ENCODE results near the gene SLIT3.
"Not testable (repeated sequence)": the region's sequence is repeated elsewhere in the genome, so short reads cannot be mapped to it uniquely, and the experiment has no call there.

Gene SLIT3

DNA sequence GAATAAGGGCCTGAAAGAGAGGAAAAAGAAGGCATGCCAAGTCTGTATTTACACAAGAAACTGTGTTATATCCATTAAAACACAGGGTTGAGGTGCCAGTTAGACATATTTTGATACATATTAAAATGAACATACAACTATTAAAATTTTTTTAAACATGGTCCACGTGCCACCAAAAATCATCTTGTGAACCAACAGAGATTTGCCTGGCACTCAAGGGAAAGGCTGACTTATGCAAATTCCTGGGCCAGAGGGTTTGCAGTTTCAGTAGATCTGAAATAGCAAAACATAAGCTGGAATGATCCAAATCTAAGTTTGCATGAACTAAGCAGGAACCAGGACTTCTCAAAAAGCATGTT lies 168.7 kb downstream of the SLIT3 start:
- DNase-seq, result no peak

DNA sequence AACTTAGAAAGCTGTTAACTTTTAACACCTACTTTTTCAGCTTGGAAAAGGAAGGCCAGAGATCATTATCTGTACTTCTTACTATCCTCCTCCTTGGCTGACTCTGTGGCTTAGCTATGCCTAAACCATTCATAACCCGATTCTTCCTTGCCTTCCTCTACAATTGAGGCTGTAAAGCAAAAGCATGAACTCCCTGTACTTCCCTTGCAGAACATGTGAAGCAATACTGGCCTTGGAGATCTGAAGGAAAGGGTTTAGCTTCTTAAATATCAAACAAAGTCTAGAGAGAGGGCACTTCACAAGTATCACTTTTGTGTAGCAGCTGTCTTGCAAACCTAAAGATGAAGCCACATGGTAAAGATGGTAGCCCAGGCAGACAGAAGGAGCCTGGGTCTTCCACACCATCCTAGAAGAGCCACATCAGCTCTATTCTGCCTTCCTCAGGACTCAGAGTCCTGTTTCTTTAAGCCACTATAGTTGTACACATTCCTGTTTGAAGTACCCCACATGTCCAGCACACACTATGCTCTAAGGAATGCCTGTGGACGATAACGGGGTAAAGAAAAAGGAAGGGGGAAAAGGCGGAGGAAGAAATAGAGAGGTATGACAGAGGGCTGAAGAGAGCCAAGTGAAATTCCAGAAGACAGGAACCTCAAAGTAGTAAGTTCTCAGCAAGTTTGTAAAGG lies 169.2 kb downstream of the SLIT3 start:
- DNase-seq, result no peak

DNA sequence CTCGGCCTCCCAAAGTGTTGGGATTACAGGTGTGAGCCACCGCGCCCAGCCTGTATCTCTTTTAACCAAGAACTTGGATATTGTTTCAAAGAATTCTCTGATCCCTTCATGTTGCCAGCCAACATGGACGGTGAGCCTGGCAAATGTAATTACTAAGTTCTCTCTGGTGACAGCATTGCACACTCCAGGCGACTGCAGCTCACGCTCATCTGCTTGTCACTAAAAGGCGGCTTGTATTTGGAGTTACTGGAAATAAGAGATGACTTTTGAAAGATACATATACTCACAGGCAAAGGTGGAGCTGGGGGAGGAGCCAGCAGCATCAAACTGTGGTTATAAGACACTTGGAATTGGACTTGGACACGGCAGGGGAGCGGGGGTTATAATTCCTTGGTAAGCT lies 172.3 kb downstream of the SLIT3 start:
- no peak for DNase-seq

DNA sequence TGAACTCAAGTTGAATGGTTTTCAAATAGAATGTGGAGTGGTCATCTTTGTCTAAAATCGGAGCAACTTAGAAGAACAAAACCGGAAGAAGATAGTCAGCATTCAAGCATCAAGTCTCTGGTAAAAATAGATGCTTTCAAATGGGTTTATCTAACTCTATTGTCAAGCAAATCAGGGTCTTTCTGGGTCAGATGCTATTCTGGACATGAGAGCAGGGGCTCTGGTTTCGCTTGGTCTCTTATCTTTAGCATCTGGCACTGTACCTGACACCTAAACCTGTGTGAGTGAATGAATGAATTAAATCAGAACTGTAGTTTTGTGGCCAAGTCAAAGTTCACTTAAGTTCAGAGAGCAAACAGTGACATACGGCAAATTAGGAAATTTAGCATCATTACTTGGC lies 173.5 kb downstream of the SLIT3 start:
- DNase-seq, result no peak

DNA sequence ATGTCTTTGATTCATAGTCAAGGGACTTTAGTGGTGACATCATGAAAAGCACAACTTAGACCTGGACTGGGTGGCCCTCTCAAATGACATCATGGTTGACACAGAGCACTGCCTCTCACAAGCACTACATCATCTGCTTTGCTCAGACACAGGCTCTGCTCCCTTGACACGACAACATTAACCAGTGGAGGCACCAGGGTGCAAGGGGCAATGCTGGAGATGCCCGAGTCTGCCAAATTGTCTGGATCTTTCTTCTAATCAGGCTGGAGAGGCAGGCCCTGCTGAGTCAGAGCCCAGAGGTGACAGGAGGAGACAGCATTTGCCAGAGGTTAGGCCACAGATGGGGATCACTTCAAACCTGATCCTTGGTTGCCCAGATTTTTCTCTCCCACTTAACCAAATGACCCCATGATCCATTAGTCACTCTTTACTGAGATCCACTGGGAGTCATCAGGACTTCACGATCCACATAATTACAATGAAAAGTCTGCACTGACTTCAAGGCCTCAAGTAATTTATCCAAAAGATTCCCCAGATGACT lies 174.4 kb downstream of the SLIT3 start:
- no peak for DNase-seq

DNA sequence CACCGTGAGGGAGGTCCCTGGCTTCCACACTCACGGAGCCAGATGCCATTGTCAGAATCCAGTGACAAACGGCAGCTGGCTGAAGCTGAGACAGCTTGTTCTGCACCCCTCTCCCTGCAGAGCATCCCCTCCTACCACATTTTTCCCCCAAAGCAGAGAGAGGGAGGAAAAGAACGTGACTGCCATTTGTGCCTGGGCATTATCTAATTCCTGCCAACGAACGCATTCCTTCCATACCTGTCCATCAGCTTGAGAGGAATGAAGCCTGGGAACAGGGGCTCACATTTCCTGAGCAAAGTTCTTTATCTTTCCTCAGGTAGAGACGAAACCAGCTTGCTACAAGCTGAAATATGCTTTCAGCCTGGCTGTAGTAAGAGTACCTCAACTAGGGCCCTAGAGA lies 175.4 kb downstream of the SLIT3 start:
- no peak for DNase-seq

DNA sequence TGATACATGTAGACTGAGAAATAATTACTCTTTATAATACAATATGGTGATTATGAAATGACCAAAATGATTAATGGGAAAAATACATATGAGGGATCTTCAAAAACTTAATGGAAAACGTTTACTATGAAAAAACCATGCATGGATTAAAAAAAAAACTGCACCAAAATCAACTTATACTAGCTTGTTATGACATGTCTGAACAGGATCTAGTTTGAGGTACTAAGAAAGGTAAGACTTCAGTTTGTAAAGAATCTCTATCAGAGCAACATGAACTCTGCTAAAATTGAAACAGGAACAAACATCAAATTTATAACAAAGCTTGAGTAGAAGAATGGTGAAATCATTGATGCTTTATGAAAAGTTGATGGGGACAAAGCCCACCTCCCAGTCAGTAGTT lies 178.0 kb downstream of the SLIT3 start:
- no peak for DNase-seq

DNA sequence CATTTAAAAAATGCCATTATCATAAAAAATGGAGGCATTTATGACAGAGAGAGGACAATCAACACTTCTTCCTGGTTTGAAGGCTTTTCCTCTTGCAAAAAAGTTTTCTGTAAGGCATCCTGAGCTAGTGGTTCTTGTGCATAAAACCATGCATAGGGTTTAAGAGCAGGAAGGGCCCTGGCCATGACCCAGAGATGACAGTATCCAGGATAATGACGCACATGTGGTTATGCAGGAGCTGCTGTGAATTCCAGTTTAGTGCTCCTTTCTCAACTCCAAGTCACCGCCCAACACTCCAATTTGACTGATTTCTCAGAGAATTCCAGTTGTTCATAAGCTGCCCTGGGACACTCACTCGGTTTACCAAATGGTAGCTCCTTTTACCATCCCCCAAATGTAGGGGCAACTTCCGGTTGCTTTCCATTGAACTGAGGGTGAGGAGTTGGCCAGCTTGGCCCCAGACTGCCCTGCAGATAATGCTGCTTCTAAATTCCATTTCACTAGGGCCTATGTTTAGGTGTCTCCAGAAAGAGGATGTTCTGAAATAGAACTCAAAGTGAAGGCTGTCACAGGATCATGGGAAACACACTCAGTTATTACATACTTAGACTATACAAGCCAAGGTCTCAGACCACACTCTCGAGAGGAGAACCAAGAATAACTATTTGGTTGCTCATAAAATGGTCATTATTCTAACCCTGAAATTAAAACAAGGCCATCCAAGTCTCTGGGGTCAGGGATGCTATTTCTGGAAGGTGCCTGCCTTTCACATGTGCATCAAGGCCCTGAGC lies 179.1 kb downstream of the SLIT3 start:
- no peak for DNase-seq

DNA sequence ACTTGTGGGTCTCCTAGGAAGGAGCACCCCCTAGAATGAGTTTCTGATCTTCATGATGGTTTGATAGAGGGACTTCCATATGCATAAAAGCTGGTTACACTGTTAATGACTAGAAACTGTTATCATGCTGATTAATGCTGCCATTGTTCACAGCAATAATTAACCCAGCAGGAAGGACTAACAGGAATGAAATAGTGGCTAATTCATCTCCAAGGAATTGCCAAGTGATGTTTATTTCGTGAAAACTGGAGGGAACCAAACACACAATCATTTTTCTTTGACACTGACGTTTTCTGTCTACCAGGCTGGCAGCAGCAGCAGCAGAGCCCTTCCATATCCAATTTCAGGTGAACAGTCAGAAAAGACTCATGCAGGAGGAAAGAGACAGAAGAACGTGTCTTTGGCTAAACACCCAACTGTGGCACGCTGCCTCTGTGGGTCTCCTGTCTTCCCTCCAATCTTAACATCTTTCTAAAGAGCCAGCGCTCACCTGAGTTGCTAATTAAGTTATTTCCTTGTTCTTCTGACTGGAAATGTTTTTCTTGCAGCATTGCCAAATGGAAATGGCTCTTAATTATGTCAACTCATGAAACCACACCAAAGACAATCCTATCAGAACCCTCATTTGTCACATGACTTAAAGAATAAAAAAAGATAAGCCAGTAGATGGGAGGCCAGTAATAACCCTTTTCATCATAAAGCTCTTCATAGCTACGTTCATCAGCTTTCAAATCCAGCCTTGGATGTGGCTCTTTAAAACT lies 181.5 kb downstream of the SLIT3 start:
- DNase-seq, result no peak

DNA sequence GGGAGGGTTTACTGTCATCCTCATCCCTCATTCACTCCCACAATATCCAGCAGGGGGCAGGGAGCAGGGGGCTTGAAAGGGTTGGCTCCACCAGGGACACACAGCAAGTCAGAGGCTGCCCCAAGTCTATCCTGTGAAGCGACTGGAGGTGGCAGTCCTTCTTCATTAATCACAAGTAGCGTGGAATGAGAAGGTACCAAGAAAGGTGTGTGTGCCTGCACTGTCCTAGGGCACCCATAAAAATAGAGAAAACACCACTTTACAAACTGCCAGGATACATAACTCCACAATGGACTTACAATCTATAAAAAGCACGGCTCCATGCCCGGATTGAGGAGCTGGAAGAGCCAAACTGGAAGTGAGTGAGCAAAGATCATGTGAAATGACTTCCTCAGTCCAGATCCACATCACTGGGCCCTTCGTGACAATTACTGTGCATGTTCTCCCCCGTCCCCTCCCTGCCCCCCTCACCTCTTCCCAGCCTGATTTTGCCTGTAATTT lies 183.9 kb downstream of the SLIT3 start:
- no peak for DNase-seq

DNA sequence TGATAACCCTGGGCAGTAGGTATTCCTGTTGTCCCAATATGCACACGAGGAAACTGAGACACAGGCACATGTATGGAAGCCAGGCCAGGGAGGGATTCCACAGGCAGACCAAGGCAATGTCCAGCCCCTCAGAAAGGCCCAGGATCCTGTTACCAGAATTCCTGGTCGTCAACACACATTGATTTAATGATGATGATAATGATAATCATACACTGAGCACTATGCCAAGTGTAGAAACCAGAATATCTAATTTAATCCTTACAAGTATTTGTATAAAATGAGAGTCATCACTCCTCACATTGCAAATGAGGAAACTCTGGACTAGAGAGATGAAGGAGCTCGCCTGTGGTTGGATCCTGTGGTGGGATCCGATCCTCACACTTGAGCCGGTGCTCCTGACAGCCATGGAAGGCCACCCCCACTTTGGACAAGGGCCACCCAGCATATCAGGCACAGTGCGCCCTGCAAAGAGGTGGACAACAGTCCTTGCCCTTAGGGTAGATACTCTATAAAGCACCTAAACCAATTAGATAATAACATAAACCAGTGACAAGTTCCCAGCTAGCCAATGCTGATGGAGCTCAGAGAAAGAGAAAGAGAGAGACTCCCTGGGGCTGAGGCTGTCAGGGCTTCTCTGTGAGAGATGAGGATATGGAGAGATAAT lies 185.3 kb downstream of the SLIT3 start:
- DNase-seq, result no peak

DNA sequence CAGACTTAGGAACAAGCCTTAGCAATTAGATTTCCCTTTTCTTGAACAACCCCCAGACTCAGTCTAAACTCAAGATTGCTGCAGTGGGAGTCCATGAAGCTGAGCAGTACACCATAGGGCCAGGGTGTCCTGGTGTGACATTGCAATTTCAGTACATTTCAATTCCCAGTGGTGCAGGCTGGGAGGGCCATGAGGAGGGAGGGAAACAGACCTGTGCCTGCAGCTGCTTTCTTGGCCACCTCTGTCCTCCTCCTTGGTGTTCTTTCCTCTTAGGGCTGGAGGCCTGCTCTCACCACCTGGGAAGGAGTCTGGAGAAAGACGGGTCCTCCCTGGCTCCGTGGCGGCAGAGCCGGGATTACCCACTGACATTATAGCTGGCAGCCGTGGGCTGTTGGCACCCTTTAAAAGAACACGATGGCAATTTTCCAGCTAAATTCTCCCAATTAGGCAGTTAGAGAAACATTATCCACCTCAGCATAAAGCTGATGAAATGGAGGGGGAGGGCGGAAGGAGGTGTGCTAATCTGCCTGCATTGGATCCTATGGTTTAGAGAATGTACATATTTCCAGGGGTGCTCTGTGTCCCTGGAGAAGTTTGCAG lies 186.4 kb downstream of the SLIT3 start:
- DNase-seq, result no peak

DNA sequence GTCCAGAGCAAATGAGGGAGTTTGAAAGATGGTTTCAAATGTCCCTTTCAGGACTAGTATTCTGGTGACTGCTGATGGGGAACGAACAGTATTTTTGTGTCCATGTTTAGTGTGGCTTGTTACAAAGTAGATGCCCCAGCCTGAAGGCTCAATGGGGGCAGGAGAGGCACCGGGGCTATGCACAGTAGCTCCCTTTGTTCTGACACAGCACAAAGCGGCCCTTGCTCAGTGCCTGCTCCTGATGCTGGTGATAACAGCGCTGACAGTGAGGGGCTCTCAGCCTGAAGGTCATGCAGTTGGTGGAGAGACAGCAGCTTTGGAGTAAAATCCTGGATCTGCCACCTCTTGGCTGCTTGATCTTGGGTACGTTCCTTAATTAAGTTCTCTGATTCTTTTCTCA lies 188.9 kb downstream of the SLIT3 start:
- no peak for DNase-seq

DNA sequence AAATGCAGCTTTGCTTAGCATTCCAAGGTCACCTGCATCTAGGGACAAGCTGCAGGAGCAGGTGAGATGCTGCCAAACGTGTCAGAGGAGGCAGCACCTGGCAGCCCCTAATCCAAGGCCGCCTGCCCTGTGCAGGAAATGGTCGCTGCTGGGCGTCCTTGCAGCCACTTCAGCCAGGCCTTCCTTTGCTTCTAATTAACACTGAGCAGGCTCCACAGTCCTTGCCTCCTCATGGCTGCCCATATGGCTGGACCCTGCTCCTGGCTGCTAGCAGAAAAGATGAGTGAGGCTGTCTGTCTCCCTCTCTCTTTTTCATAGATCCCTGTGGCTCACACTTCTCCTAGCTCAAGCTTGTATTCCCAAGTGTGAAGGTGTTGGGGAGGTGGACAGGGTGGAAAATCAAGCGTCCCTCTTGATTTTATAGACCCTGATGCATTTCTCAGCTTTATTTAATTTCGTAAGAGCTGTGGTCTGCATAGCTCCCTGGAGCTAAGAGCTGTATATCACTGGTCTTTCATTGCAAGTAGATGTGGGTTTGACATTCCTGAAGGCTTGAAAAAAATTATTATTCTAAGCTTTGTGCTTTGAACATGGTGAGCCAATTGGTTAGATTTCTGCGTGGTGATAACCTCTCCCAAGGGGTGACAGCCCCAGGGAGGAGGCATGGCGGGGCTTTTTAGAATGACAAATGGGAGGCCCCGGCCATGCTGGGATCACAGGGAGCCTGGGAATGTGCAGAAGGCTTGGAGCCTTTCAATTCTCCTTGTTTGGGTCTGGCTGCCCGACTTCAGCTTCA lies 193.8 kb downstream of the SLIT3 start:
- no peak for DNase-seq

DNA sequence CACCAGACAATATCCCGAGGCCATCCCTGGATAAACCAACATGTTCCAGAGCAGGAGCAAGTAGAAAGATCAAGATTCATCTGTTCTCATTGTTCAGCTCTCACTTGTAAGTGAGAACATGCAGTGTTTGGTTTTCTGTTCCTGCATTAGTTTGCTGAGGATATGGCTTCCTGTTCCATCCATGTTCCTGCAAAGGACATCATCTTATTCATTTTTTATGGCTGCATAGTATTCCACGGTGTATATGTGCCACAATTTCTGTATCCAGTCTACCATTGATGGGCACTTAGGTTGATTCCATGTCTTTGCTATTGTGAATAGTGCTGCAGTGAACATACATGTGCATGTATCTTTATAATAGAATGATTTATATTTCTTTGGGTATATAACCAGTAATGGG lies 195.4 kb downstream of the SLIT3 start:
- not testable (repeated sequence) for DNase-seq

DNA sequence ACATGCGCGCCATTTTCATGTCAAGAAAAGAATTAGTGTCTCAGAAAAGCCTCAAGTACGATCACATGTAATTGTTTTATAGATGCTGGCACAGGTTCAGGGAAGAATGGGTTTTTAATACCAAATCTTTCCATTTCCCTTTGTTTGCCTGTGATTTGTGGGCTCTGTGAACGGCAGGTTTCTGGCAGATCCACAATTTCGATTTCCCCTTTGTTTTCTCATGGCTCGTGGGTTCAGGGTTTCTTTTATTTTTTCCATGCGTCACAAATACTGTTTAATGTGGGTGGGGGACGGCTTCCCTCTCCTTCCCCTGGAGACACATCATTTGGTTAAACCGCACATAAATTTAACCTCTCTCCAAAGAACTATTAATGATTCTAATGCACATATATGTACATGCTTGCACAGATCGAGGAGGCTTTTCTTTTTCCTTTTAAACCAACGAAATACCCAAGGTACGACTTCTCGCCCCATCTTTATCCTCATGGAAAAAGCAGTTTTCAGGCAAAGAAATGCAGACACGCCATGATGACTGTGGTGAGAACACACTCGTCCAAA lies 195.9 kb downstream of the SLIT3 start:
- no peak for DNase-seq

DNA sequence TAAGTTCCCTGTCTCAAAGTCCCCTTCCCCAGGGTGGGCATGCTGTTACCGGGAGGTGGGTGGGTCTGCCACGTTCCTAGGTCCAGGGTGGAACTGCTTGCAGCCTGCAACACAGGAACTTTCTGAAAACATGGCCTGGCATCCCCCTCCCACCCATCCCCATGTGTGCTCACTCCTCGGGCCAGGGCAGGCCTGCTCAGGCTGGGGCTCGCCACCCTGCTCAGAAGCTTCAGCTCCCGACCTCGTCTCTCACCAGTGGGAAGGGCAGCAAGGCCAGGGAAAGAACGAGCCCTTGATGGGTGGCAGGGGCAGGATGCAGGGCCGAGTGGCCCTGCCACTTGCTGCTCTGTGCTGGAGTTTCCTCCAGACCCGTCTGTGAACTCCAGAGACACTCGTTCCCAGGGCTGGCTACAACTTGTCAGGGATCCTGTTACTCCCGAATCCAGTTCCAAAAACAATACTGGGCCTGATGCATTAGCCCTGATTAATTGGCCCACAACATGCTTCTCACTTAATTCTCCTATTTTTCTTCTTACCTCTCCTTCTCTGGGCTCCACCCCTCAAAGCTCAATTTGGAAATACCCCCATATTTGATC lies 197.3 kb downstream of the SLIT3 start:
- DNase-seq, result no peak

DNA sequence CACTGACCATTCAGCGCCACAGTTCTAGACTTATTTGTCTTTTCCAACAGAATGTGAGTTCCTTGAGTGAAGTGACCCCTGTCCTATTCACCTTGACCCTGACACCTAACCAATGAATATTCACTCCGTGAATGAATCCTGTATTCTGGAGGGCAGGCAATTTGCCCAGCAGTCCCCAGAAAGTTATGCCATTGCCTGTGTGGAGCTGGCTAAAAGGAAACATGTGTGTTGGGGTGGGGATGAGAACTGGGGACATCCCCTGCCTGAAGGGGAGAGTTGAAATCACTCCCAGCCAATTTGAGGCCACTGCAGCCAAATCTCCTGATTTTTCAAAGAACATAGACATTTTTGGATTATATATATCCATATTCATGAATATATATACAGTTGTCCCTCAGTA lies 199.0 kb downstream of the SLIT3 start:
- DNase-seq, result no peak

DNA sequence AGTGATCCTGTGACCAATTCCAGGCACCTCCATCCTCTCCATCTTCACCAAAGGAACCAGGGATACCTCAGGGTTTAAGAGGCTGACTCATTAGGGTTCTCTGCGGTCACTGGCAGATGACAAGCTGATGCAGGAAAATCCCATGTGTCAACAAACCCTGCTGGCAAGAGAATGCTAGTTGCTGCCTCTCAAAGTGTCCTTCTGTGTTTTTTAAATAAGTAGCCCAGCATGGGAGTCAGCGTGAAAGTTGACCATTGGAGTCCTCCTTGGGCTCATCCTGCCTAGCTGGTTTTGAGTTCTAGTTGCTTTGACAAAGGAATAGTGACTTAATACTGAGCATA lies 200.2 kb downstream of the SLIT3 start:
- no peak for DNase-seq

DNA sequence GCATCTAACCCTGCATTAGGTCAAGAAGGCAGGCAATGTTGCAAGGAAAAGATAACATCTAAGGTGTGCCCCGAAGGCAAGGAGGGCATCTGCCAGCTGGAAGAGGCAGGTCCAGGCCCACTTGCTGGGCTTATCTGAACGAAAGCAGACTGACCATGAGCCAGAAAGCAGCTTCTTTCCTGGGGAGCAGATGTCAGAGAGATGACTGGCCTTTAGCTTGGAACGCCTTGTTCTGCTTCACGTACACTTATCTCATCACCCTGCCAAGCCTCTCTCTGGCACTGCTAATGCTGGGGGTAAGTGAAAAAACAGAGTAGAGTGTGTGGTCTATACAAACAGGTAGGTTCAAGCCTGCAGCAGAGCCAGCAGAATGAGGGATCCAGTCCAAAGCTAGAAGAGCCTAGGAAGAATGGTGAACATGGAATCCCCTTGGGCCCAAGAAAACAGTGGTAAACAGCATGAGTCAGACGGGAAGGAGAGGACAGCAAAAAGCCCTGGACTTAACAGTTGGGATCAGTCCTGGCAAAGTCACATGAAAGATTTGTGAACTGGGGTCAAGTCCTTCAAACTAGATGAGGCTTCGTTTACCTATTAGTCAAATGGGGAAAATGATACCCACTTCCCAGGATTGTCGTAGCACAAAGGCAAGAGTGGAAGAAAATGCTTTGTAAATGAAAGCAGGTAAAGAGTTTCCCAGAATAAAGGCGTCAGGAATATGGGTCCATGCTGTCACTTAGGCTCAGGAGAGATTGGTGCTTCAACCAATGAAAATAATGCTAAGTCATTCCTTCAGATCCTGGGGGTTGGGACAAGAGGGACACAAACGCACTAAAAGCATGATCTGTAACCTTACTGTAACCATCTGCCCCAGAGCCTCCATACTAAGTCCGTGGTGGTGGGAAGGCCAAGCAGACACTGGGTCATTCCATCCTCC lies 200.9 kb downstream of the SLIT3 start:
- no peak for DNase-seq

Data from activated gamma-delta T cell treated with Interleukin-2 at 50 U/mL for 16 hours (primary cell).